Upper lobe of left lung (tissue), 6 donors: ENCODE results near the gene SEMA4A. TPM values are rescaled to one million over a fixed set of nuclear protein-coding genes. Genes with fewer than 3 reads are reported as not detected.
"Not testable (repeated sequence)": the region's sequence is repeated elsewhere in the genome, so short reads cannot be mapped to it uniquely, and the experiment has no call there.

Experiments
- ATAC-seq, 2 donors: fragments of 200-7000 bp; cut with Tn5 transposase; one replicate each; pipeline ENCODE4 v1.9.1; 2022; ENCODE audit warnings: mild to moderate bottlenecking in 2 of 2, moderate library complexity in 2 of 2; ENCODE audit not compliant: low FRiP score in 2 of 2
- DNase-seq, 2 donors: peaks; one replicate each; pipeline ENCODE4 v3.0.0-alpha.2; 2019 to 2020
- H3K27ac ChIP-seq, 4 donors: fragments of 200-600 bp; sonication (generic); one replicate each; pipeline ENCODE4 v1.5.1; 2016 to 2019
- H3K27me3 ChIP-seq, 4 donors: fragments of 200-600 bp; sonication (generic); one replicate each; pipeline ENCODE4 v1.5.1; 2017 to 2019
- H3K36me3 ChIP-seq, 4 donors: fragments of 200-600 bp; sonication (generic); one replicate each; pipeline ENCODE4 v1.5.1; 2016 to 2019
- H3K4me1 ChIP-seq, 4 donors: fragments of 200-600 bp; sonication (generic); one replicate each; pipeline ENCODE4 v1.5.1; 2018 to 2019
- H3K4me3 ChIP-seq, 4 donors: fragments of 200-600 bp; sonication (generic); one replicate each; pipeline ENCODE4 v1.5.1; 2017 to 2019; ENCODE audit warnings: mild to moderate bottlenecking in 2 of 4, moderate library complexity in 1 of 4
- H3K9me3 ChIP-seq, 4 donors: fragments of 200-600 bp; sonication (generic); one replicate each; pipeline ENCODE4 v1.5.1; 2018 to 2019
- CTCF ChIP-seq, 6 experiments: fragments of 450-650 bp in 4 of 6; fragments of 200-600 bp in 2 of 6; sonication (generic) in 2 of 6; IDR thresholded peaks; one replicate each; pipeline ENCODE4 v1.5.1; 2016 to 2019; ENCODE audit warnings: antibody characterized with exemption in 6 of 6
- EP300 ChIP-seq, 4 donors: sonication (generic); formaldehyde crosslinking; IDR thresholded peaks; one replicate each; pipeline ENCODE4 v1.5.1; 2017; ENCODE audit warnings: antibody characterized with exemption in 4 of 4, control low read depth in 2 of 4
- POLR2A ChIP-seq, 4 donors: fragments of 450-650 bp; IDR thresholded peaks; one replicate each; pipeline ENCODE4 v1.5.1; 2016 to 2017; ENCODE audit warnings: antibody characterized with exemption in 4 of 4, mild to moderate bottlenecking in 2 of 4
- POLR2AphosphoS5 ChIP-seq, 2 donors: sonication (generic); formaldehyde crosslinking; IDR thresholded peaks; one replicate each; pipeline ENCODE4 v1.5.1; 2017; ENCODE audit warnings: antibody characterized with exemption in 2 of 2
- WGBS, 2 donors: methylation state at CpG; one replicate each; pipeline ENCODE4 v1.1.5; 2017 to 2018; 5-methylcytosine and 5-hydroxymethylcytosine counted together
- total RNA-seq, 6 donors: library from RNA; depleted of rRNA in 4 of 6; stranded (reverse); fragments of >200 nt in 4 of 6; gene quantifications; one replicate each; pipeline versions ENCODE4 v1.1.0 to v1.2.1, GENCODE V29; 2016 to 2021
- donor health status: DM: no; HTN: no; CAD: no; lungs with moderate emphysema.
- donor health status: DM: no; HTN: yes; CAD: no; lungs with severe emphysema.

SEMA4A gene
- total RNA-seq, 6 donors from 2014 or later = 28.9 to 65.9 (median 33.5) TPM

- Histone ChIP-seq H3K27ac (peak overlapping the region; percentile 93 to 98 (median 96)), H3K4me3 (peak overlapping the region; percentile 80 to 96 (median 83)), H3K4me1 (peaks cover 44 to 62% (median 51%) of the 10 kb centered on the region in 4 donors), H3K9me3 (no peaks in the 10 kb centered on the region), H3K36me3 (peaks cover 0 to 9% (median 3%) of the 10 kb centered on the region in 4 donors), H3K27me3 (no peaks in the 10 kb centered on the region)
- TF ChIP-seq EP300 (IDR thresholded peaks at IDR 0.05) = no peak
- TF ChIP-seq CTCF (IDR thresholded peaks at IDR 0.05) = peak in 1 of 6 experiments; percentile 6
- TF ChIP-seq POLR2A (IDR thresholded peaks at IDR 0.05) = peak in 2 of 4 donors; percentile 47 to 49
- peak; percentile 58 to 64 for TF ChIP-seq POLR2AphosphoS5 (IDR thresholded peaks at IDR 0.05)
- ATAC-seq (peak; percentile 6 to 78), DNase-seq (peak in 1 of 2 donors; percentile 57)
- WGBS, 2 donors = 2 to 5% methylated on average over 9 to 19 of the region's 19 CpGs
Measured at GRCh38 chr1:156115514-156116374, 37.6 kb upstream of the SEMA4A start.

GRCh38 chr1:156116731-156117130, 36.7 kb upstream of the SEMA4A start:
- Histone ChIP-seq H3K27ac (peak overlapping the region; percentile 93 to 98 (median 96)), H3K4me3 (peak overlapping the region; percentile 80 to 96 (median 83)), H3K4me1 (peaks cover 54 to 70% (median 61%) of the 10 kb centered on the region in 4 donors)
- not testable (repeated sequence) for H3K27me3 ChIP-seq, H3K36me3 ChIP-seq, DNase-seq, H3K9me3 ChIP-seq, ATAC-seq
- WGBS, 2 donors = 78% methylated on average over 5 of the region's 5 CpGs

- H3K36me3 ChIP-seq = peaks cover 0 to 9% (median 3%) of the 10 kb centered on the region in 4 donors
- ATAC-seq = no peak
- H3K4me3 ChIP-seq = peak overlapping the region in 3 of 4 donors; percentile 80 to 96 (median 82)
- TF ChIP-seq CTCF (IDR thresholded peaks at IDR 0.05) (no peak), EP300 (IDR thresholded peaks at IDR 0.05) (no peak), POLR2A (IDR thresholded peaks at IDR 0.05) (no peak), POLR2AphosphoS5 (IDR thresholded peaks at IDR 0.05) (no peak)
- H3K9me3 ChIP-seq = no peaks in the 10 kb centered on the region
- WGBS, 2 donors = 75 to 77% methylated on average over 13 of the region's 13 CpGs
- H3K4me1 ChIP-seq = peaks cover 63 to 79% (median 69%) of the 10 kb centered on the region in 4 donors
- H3K27me3 ChIP-seq = no peaks in the 10 kb centered on the region
- peak overlapping the region; percentile 46 to 98 (median 96) for H3K27ac ChIP-seq
- DNase-seq = no peak
Measured at GRCh38 chr1:156117414-156118176, 35.8 kb upstream of the SEMA4A start.

GRCh38 chr1:156118177-156118868, 35.1 kb upstream of the SEMA4A start:
- Histone ChIP-seq H3K9me3 (no peaks in the 10 kb centered on the region), H3K4me3 (peak overlapping the region in 3 of 4 donors; percentile 80 to 96 (median 82)), H3K36me3 (peaks cover 0 to 9% (median 3%) of the 10 kb centered on the region in 4 donors), H3K4me1 (peaks cover 70 to 86% (median 77%) of the 10 kb centered on the region in 4 donors), H3K27ac (peak overlapping the region; percentile 46 to 98 (median 96)), H3K27me3 (no peaks in the 10 kb centered on the region)
- DNase-seq = peak in 1 of 2 donors; percentile 80
- TF ChIP-seq EP300 (IDR thresholded peaks at IDR 0.05) = no peak
- peak; percentile 19 to 60 for TF ChIP-seq POLR2AphosphoS5 (IDR thresholded peaks at IDR 0.05)
- no peak for TF ChIP-seq CTCF (IDR thresholded peaks at IDR 0.05)
- TF ChIP-seq POLR2A (IDR thresholded peaks at IDR 0.05) = peak in 1 of 4 donors; percentile 45
- 44 to 69% methylated on average over 8 of the region's 8 CpGs for WGBS, 2 donors
- ATAC-seq = no peak
